Sigmoid colon (tissue), 7 donors: ENCODE measurements around the gene ASB16. TPM values are rescaled to one million over a fixed set of nuclear protein-coding genes. Genes with fewer than 3 reads are reported as not detected.

ENCODE experiments used
- DNase-seq: peaks from one replicate; pipeline ENCODE4 v3.0.0-alpha.2; 2019
- H3K27ac ChIP-seq, 4 donors: fragments of 200-600 bp; sonication (generic); one replicate each; pipeline ENCODE4 v1.5.1; 2016 to 2019; ENCODE audit warnings: mild to moderate bottlenecking in 1 of 4
- H3K27me3 ChIP-seq, 3 donors: fragments of 200-600 bp; sonication (generic); one replicate each; pipeline ENCODE4 v1.5.1; 2019; ENCODE audit warnings: mild to moderate bottlenecking in 1 of 3
- H3K36me3 ChIP-seq, 4 donors: fragments of 200-600 bp; sonication (generic); one replicate each; pipeline ENCODE4 v1.5.1; 2016 to 2019
- H3K4me1 ChIP-seq, 4 donors: fragments of 200-600 bp; sonication (generic); one replicate each; pipeline ENCODE4 v1.5.1; 2017 to 2019
- H3K4me3 ChIP-seq, 4 donors: fragments of 200-600 bp; sonication (generic); one replicate each; pipeline ENCODE4 v1.5.1; 2017 to 2019; ENCODE audit warnings: mild to moderate bottlenecking in 2 of 4, moderate library complexity in 1 of 4
- H3K9me3 ChIP-seq, 4 donors: fragments of 200-600 bp in 3 of 4; sonication (generic) in 3 of 4; one replicate each; pipeline versions ENCODE4 v1.5.1 to v1.6.1; 2013 to 2019
- EP300 ChIP-seq, 4 donors: sonication (generic); formaldehyde crosslinking; IDR thresholded peaks; one replicate each; pipeline ENCODE4 v1.6.1; 2017; ENCODE audit warnings: antibody characterized with exemption in 4 of 4
- POLR2A ChIP-seq, 2 donors: fragments of 450-650 bp; IDR thresholded peaks; one replicate each; pipeline ENCODE4 v1.6.1; 2016; ENCODE audit warnings: antibody characterized with exemption in 2 of 2, mild to moderate bottlenecking in 2 of 2, moderate library complexity in 2 of 2
- POLR2AphosphoS5 ChIP-seq, 4 donors: sonication (generic); formaldehyde crosslinking; IDR thresholded peaks; one replicate each; pipeline ENCODE4 v1.6.1; 2017; ENCODE audit warnings: antibody characterized with exemption in 4 of 4
- WGBS, 2 donors: extraction: QIAGEN DNeasy Blood & Tissue Kit; methylation state at CpG; one replicate each; pipeline ENCODE4 v1.1.7; 2013; 5-methylcytosine and 5-hydroxymethylcytosine counted together
- intact Hi-C: fragments of 100-400 bp; cut with DNase I; formaldehyde crosslinking; loops from one replicate; pipeline ENCODE4 v1.15.1; 2023
- polyA plus RNA-seq, 3 donors: library from polyadenylated mRNA; stranded (reverse); fragments of 200-250 nt; gene quantifications; one replicate each; pipeline ENCODE4 v1.2.3, GENCODE V29; 2013
- total RNA-seq, 4 donors: library from RNA; depleted of rRNA; stranded (reverse); fragments of >200 nt; gene quantifications; one replicate each; pipeline ENCODE4 v1.1.0, GENCODE V29; 2016
- TF ChIP-seq, protein P1 (sequence below), 4 experiments: fragments of 450-650 bp in 3 of 4; fragments of 200-600 bp in 1 of 4; IDR thresholded peaks; one replicate each; pipeline ENCODE4 v1.5.1; 2016 to 2019; ENCODE audit warnings: antibody characterized with exemption in 4 of 4, mild to moderate bottlenecking in 3 of 4, moderate library complexity in 2 of 4
- donor health status: healthy with polysubstance abuse.
- donor health status: Bipolar disorder and iron deficiency.
- donor health status: healthy.

ASB16 gene
- total and polyA plus RNA-seq, 7 donors = 0.19 to 4.2 (median 1.1) TPM; not detected in 2

DNA sequence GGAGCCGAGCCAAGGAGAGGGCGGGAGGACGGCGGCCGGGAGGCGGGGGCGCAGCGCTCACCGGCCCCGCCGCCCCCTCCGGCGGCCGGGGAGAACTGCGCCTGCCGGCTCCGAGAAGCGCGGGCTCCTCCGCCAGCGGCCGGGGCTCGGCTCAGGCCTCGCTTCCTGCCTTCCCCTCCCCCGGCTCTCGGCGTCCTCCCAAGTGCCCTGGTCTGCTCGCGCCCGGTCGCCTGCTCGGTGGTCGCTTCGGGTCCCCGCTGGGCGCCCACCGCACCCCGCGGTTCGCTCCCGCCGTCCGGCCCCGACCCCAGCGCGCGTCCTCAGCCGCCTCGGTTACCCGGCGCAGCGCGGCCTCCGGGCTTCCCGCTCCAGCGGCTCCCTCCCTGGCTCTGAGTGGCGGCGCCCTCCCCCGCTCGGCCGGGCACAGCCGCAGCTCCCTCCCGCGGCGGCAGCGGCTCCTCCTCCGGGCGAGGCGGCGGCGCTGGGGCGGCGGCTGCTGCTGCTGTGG, 48.7 kb downstream of the ASB16 start:
- peak; percentile 82 for DNase-seq
- H3K4me3 ChIP-seq = peak overlapping the region; percentile 93 to 98 (median 96)
- H3K36me3 ChIP-seq = peaks cover 23 to 32% (median 27%) of the 10 kb centered on the region in 4 donors
- no peaks in the 10 kb centered on the region for H3K27me3 ChIP-seq
- TF ChIP-seq, protein P1, sequence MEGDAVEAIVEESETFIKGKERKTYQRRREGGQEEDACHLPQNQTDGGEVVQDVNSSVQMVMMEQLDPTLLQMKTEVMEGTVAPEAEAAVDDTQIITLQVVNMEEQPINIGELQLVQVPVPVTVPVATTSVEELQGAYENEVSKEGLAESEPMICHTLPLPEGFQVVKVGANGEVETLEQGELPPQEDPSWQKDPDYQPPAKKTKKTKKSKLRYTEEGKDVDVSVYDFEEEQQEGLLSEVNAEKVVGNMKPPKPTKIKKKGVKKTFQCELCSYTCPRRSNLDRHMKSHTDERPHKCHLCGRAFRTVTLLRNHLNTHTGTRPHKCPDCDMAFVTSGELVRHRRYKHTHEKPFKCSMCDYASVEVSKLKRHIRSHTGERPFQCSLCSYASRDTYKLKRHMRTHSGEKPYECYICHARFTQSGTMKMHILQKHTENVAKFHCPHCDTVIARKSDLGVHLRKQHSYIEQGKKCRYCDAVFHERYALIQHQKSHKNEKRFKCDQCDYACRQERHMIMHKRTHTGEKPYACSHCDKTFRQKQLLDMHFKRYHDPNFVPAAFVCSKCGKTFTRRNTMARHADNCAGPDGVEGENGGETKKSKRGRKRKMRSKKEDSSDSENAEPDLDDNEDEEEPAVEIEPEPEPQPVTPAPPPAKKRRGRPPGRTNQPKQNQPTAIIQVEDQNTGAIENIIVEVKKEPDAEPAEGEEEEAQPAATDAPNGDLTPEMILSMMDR (IDR thresholded peaks at IDR 0.05) = peak in 2 of 4 experiments; percentile 17 to 57
- TF ChIP-seq POLR2AphosphoS5 (IDR thresholded peaks at IDR 0.05) (peak in 3 of 4 donors; percentile 2 to 13 (median 3)), EP300 (IDR thresholded peaks at IDR 0.05) (no peak), POLR2A (IDR thresholded peaks at IDR 0.05) (no peak)
- H3K27ac ChIP-seq = peak overlapping the region; percentile 99 to 100 (median 100)
- intact Hi-C loops = loop anchor here (5.0 to 10.0 kb wide), 2 partner anchors 77 to 286 kb away; partner anchors contain the start of genes GPATCH8 and HROB
- no peaks in the 10 kb centered on the region for H3K9me3 ChIP-seq
- 0% methylated on average over 73 of the region's 73 CpGs for WGBS, 2 donors
- peaks cover 3 to 52% (median 38%) of the 10 kb centered on the region in 4 donors for H3K4me1 ChIP-seq

DNA sequence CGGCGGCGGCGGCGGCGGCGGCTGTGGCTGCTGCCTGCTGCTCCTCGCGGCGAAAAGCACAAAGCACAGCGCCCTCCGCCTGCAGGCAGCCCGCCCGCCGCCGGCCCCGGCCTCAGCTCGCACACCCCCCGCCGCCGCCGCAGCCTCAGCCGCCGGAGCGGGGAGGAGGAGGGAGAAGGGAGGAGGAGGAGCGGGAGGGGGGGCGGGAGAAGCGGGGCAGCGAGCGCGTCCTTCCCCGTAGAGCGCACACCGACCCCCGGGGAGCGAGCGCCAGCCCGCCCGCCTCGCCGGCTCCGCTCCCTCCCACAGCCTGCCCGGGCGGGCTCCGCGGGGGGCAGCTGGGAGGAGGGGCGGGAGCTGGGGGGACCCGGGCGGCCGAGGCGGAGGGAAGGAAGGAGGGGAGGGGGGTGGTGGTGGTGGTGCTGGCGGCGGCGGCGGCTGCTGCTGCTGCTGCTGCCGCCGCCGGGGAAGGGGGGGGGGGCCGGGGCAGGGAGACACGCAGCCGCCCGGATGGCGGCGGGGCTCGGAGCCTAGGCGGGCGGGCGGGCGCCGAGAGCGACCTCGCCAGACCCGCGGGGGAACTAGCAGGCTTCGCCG, 49.2 kb downstream of the ASB16 start, which contains the start of gene UBTF:
UBTF (minus strand) TSS at position 60 of the 597 bp plus-strand sequence. CDS start 1,446 bp downstream, outside the sequence.
- H3K9me3 ChIP-seq = no peaks in the 10 kb centered on the region
- peak; percentile 86 for DNase-seq
- H3K4me1 ChIP-seq = peaks cover 3 to 52% (median 39%) of the 10 kb centered on the region in 4 donors
- 0 to 1% methylated on average over 76 of the region's 76 CpGs for WGBS, 2 donors
- H3K27ac ChIP-seq = peak within 1 kb of the TSS; percentile 99 to 100 (median 100)
- TF ChIP-seq POLR2AphosphoS5 (IDR thresholded peaks at IDR 0.05) = peak in 2 of 4 donors; percentile 42 to 50
- TF ChIP-seq, protein P1 (IDR thresholded peaks at IDR 0.05) = no peak
- H3K27me3 ChIP-seq = no peaks in the 10 kb centered on the region
- intact Hi-C loops = loop anchor here (5.0 to 10.0 kb wide), 2 partner anchors 77 to 285 kb away; partner anchors contain the start of genes GPATCH8 and HROB
- peaks cover 18 to 27% (median 21%) of the 10 kb centered on the region in 4 donors for H3K36me3 ChIP-seq
- H3K4me3 ChIP-seq = peak within 1 kb of the TSS; percentile 93 to 98 (median 96)

DNA sequence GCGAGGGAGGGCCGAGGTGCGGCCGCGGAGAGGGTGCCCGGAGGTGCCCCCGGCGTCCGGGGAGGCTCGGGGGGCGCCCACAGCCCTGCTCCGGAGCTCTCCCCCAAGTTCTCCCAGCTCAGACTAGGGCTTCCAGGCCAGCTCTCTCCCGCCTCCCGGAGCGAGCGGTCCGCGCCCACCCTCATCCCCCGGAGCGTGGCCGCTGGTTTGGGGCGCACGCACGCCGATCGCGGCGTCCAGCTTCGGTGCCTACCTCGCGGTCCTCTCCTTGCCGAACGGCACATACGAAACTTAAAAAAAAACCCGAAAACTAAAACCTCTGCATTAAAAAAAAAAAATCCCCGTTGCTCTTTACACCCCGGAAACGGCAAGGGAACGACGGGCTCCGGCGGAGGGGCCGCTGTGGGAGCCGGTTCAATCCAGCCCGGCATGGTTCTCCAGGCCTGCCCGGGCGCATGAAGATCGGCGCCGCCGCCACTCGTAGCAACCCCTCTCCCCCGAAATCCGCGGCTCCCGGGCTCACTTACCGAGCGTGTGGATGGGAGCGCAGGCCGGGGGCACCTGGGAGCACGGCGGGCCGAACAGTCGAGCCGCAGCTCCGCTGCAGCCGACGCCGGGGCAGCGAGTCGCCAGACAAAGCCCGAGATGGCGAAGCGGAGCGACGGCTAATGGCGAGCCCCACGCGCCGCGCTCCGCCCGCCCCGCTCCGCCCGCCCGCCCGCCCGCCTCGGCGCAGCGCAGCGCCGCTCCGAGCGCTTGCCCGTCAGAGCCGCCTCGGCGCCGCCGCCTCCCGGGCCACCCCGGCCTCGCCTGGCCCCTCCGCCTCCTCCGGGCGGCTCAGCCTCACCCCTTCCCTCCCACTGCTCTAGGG, 49.9 kb downstream of the ASB16 start:
- H3K27me3 ChIP-seq = no peaks in the 10 kb centered on the region
- H3K36me3 ChIP-seq = peaks cover 12 to 19% (median 14%) of the 10 kb centered on the region in 4 donors
- peaks cover 3 to 50% (median 39%) of the 10 kb centered on the region in 4 donors for H3K4me1 ChIP-seq
- WGBS, 2 donors = 0 to 1% methylated on average over 108 of the region's 108 CpGs
- no peaks in the 10 kb centered on the region for H3K9me3 ChIP-seq
- intact Hi-C loops = loop anchor here (1.0 kb wide), 1 partner anchor 104 kb away; the partner anchor contains the start of gene SLC25A39
- peak overlapping the region; percentile 99 to 100 (median 100) for H3K27ac ChIP-seq
- TF ChIP-seq, protein P1 (IDR thresholded peaks at IDR 0.05) = no peak
- TF ChIP-seq POLR2A (IDR thresholded peaks at IDR 0.05) (no peak), POLR2AphosphoS5 (IDR thresholded peaks at IDR 0.05) (peak in 2 of 4 donors; percentile 16 to 36)
- peak; percentile 77 for DNase-seq
- peak overlapping the region; percentile 93 to 98 (median 96) for H3K4me3 ChIP-seq

DNA sequence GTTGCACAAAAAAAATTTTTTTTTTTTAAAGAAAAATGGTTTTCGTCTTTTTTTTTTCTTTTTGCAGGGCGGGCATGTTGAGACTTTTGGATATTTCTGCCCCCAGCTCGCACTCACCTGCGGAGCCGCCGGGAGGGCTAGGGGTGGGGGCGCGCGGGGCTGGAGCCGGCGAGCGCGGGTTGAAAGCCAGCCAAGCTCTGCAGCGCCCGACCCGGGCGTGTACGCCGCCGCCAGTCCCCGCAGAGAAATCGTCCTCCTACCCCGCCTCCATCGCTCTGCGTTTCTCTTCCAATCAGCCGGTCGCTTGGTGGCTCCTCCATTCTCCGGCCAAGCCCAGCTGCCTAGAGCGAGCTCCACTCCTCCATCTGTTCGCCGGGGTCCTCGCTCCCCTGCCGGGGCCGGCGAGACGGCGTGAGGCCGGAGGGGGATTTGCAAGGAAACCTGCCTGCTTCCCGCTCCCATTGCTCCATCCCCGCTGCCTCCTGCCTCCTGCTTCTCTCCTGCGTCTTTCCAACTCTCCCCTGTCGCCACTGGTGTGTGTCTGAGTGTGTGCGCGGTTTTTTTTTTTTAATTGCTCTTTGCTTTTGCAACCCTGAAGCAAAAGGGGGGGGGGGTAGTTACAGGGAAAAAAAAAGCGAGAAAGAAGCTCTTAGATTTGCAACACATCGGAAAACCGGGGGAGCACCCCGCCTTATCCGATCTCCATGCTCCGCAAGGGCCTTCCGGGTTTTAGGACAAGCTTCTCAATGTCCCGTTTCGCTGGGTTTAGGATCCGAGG, 50.8 kb downstream of the ASB16 start:
- Histone ChIP-seq H3K9me3 (no peaks in the 10 kb centered on the region), H3K36me3 (peaks cover 3 to 11% (median 6%) of the 10 kb centered on the region in 4 donors), H3K4me1 (peaks cover 3 to 42% (median 39%) of the 10 kb centered on the region in 4 donors), H3K27me3 (no peaks in the 10 kb centered on the region), H3K27ac (peak overlapping the region; percentile 99 to 100 (median 100)), H3K4me3 (peak overlapping the region; percentile 93 to 98 (median 96))
- intact Hi-C loops = loop anchor here (1.0 kb wide), 1 partner anchor 103 kb away; the partner anchor contains the start of gene SLC25A39
- peak; percentile 90 for DNase-seq
- no peak for TF ChIP-seq EP300 (IDR thresholded peaks at IDR 0.05)
- peak; percentile 26 to 61 (median 45) for TF ChIP-seq POLR2AphosphoS5 (IDR thresholded peaks at IDR 0.05)
- WGBS, 2 donors = 0 to 1% methylated on average over 54 of the region's 54 CpGs
